Lung (tissue), 12 donors: ENCODE data around the gene INHBA. TPM values are rescaled to one million over a fixed set of nuclear protein-coding genes. Genes with fewer than 3 reads are reported as not detected.
A peak's percentile ranks its signal among the peaks of the same experiment; 100 is the strongest.

Experiments
- ATAC-seq: fragments of 200-7000 bp; cut with Tn5 transposase; one replicate; pipeline ENCODE4 v1.9.1; 2020; ENCODE audit warnings: moderate number of reproducible peaks; ENCODE audit not compliant: insufficient read depth, low FRiP score
- DNase-seq, 3 donors: peaks; one replicate each; pipeline ENCODE4 v3.0.0-alpha.2; 2013 to 2017
- H3K27ac ChIP-seq, 2 donors: one replicate each; pipeline ENCODE4 v1.5.1; 2013; ENCODE audit warnings: mild to moderate bottlenecking in 2 of 2, moderate library complexity in 2 of 2, control low read depth in 1 of 2, inconsistent platforms in 1 of 2, low read depth in 1 of 2, low read length in 1 of 2
- H3K27me3 ChIP-seq, 3 donors: one replicate each; pipeline ENCODE4 v1.5.1; 2013; ENCODE audit warnings: low read length in 2 of 3; ENCODE audit not compliant: control insufficient read depth in 3 of 3, insufficient read depth in 3 of 3
- H3K36me3 ChIP-seq, 4 donors: one replicate each; pipeline ENCODE4 v1.5.1; 2013; ENCODE audit warnings: low read length in 4 of 4, mild to moderate bottlenecking in 1 of 4, moderate library complexity in 1 of 4; ENCODE audit not compliant: control insufficient read depth in 4 of 4, insufficient read depth in 4 of 4
- H3K4me1 ChIP-seq, 5 donors: one replicate each; pipeline ENCODE4 v1.5.1; 2013; ENCODE audit warnings: low read length in 5 of 5, mild to moderate bottlenecking in 2 of 5, moderate library complexity in 1 of 5; ENCODE audit not compliant: control insufficient read depth in 5 of 5, insufficient read depth in 5 of 5
- H3K4me3 ChIP-seq: one replicate; pipeline ENCODE4 v1.5.1; 2013; ENCODE audit warnings: mild to moderate bottlenecking, control low read depth, moderate library complexity
- H3K9ac ChIP-seq, 2 donors: one replicate each; pipeline ENCODE4 v1.5.1; 2013; ENCODE audit warnings: low read length in 2 of 2, control low read depth in 1 of 2; ENCODE audit not compliant: insufficient read depth in 1 of 2
- H3K9me3 ChIP-seq, 4 donors: one replicate each; pipeline ENCODE4 v1.5.1; 2013; ENCODE audit warnings: low read length in 3 of 4, mild to moderate bottlenecking in 1 of 4, moderate library complexity in 1 of 4; ENCODE audit not compliant: control insufficient read depth in 4 of 4, insufficient read depth in 3 of 4
- CTCF ChIP-seq: IDR thresholded peaks from 2 replicates; pipeline ENCODE4 v1.5.1; 2012; ENCODE audit warnings: mild to moderate bottlenecking; ENCODE audit errors: control extremely low read depth, extremely low read depth
- WGBS, 2 donors: extraction: QIAGEN DNeasy Blood & Tissue Kit; methylation state at CpG; one replicate each; pipeline ENCODE4 v1.1.7; 2013; 5-methylcytosine and 5-hydroxymethylcytosine counted together
- polyA plus RNA-seq, 2 donors: library from polyadenylated mRNA; stranded (reverse); fragments of 200-250 nt; gene quantifications; one replicate each; pipeline ENCODE4 v1.2.1, GENCODE V29; 2013
- total RNA-seq, 2 donors: library from RNA; depleted of rRNA in 1 of 2; stranded (reverse); fragments of >200 nt in 1 of 2; gene quantifications; one replicate each; pipeline ENCODE4 v1.2.1, GENCODE V29; 2014 to 2021
- donor health status: control.
- donor health status: control.
- donor health status: Bipolar disorder and iron deficiency.
- donor health status: healthy.
- donor health status: DM: yes; HTN: yes; CAD: no.

INHBA gene
- total and polyA plus RNA-seq, 4 donors, result 1.6 to 23.2 (median 5.3) TPM

GRCh38 chr7:41655426-41655825, 47.5 kb downstream of the INHBA start:
- Histone ChIP-seq H3K4me1 (peaks cover 0 to 17% (median 2%) of the 10 kb centered on the region in 5 donors), H3K9me3 (no peaks in the 10 kb centered on the region), H3K36me3 (no peaks in the 10 kb centered on the region), H3K27ac (no peak overlapping the region), H3K4me3 (no peak overlapping the region), H3K9ac (no peak overlapping the region), H3K27me3 (no peaks in the 10 kb centered on the region)
- ATAC-seq (no peak), DNase-seq (peak; percentile 14 to 67 (median 64))
- WGBS, 2 donors, result 50 to 77% methylated on average over 2 of the region's 2 CpGs
- TF ChIP-seq CTCF, result no peak

GRCh38 chr7:41652267-41652666, 50.6 kb downstream of the INHBA start:
- TF ChIP-seq CTCF, result no peak
- no peak overlapping the region for H3K4me3 ChIP-seq
- H3K36me3 ChIP-seq, result no peaks in the 10 kb centered on the region
- peaks cover 0 to 17% (median 2%) of the 10 kb centered on the region in 5 donors for H3K4me1 ChIP-seq
- H3K27me3 ChIP-seq, result no peaks in the 10 kb centered on the region
- DNase-seq (peak; percentile 28 to 61 (median 55)), ATAC-seq (no peak)
- WGBS, 2 donors, result 32 to 39% methylated on average over 1 of the region's 1 CpG
- H3K9ac ChIP-seq, result no peak overlapping the region
- no peak overlapping the region for H3K27ac ChIP-seq
- no peaks in the 10 kb centered on the region for H3K9me3 ChIP-seq

GRCh38 chr7:41648501-41648900, 54.4 kb downstream of the INHBA start:
- 68 to 87% methylated on average over 1 of the region's 1 CpG for WGBS, 2 donors
- no peak for TF ChIP-seq CTCF
- no peak for DNase-seq
- Histone ChIP-seq H3K4me3 (no peak overlapping the region), H3K9me3 (no peaks in the 10 kb centered on the region), H3K27ac (no peak overlapping the region), H3K27me3 (no peaks in the 10 kb centered on the region), H3K4me1 (no peaks in the 10 kb centered on the region), H3K9ac (no peak overlapping the region), H3K36me3 (no peaks in the 10 kb centered on the region)
- no peak for ATAC-seq

GRCh38 chr7:41643616-41644015, 59.3 kb downstream of the INHBA start:
- ATAC-seq (no peak), DNase-seq (no peak)
- Histone ChIP-seq H3K9me3 (no peaks in the 10 kb centered on the region), H3K27ac (no peak overlapping the region), H3K9ac (no peak overlapping the region), H3K36me3 (no peaks in the 10 kb centered on the region), H3K4me1 (no peaks in the 10 kb centered on the region), H3K27me3 (peaks cover 0 to 2% (median 0%) of the 10 kb centered on the region in 3 donors), H3K4me3 (no peak overlapping the region)
- 51 to 77% methylated on average over 1 of the region's 1 CpG for WGBS, 2 donors
- no peak for TF ChIP-seq CTCF
